A549 (cell line): Measurements from ENCODE around the gene PBX3. TPM values are rescaled to one million over a fixed set of nuclear protein-coding genes. Genes with fewer than 3 reads are reported as not detected.

Source experiments
- ATAC-seq, 2 experiments: fragments of 200-7000 bp in 1 of 2; fragments of >200 bp in 1 of 2; cut with Nextera tagmentation in 1 of 2; cut with Tn5 transposase in 1 of 2; 3 replicates each; pipeline versions ENCODE4 v1.8.0 to v1.9.1; 2018 to 2020; ENCODE audit warnings: mild to moderate bottlenecking in 1 of 2, moderate library complexity in 1 of 2
- CTCF ChIA-PET: fragments of 300-600 bp; sonication (Branson Sonifier 250); formaldehyde crosslinking; extraction: SDS; loops from one replicate; lab custom pipeline; 2021; ENCODE audit warnings: antibody characterized with exemption, inconsistent platforms; lab: Yijun Ruan, JAX
- POLR2A ChIA-PET: fragments of 350-600 bp; formaldehyde crosslinking; extraction: SDS; loops from one replicate; lab custom pipeline; 2021; ENCODE audit warnings: antibody characterized with exemption, inconsistent platforms; lab: Yijun Ruan, JAX
- DNase-seq, 2 experiments: peaks; one replicate each; pipeline versions ENCODE4 v3.0.0 to v3.0.0-alpha.2; 2011 to 2016; ENCODE audit warnings: low read depth in 1 of 2, low spot score in 1 of 2
- FAIRE-seq: peaks from 2 replicates; lab custom pipeline; 2011; peaks lifted over from hg19 to GRCh38; lab: Jason Lieb, UNC
- H3K27ac ChIP-seq, 2 experiments: fragments of >200 bp; sonication (Bioruptor Twin); formaldehyde crosslinking; 3 replicates each; pipeline ENCODE4 v1.5.1; 2016 to 2017
- H3K4me1 ChIP-seq: fragments of >200 bp; sonication (Bioruptor Twin); formaldehyde crosslinking; 3 replicates; pipeline ENCODE4 v1.6.1; 2016
- H3K4me2 ChIP-seq: fragments of >200 bp; sonication (Bioruptor Twin); formaldehyde crosslinking; 3 replicates; pipeline ENCODE4 v1.6.1; 2016
- H3K4me3 ChIP-seq: fragments of >200 bp; sonication (Bioruptor Twin); formaldehyde crosslinking; 3 replicates; pipeline ENCODE4 v1.5.1; 2016
- H3K9me3 ChIP-seq: fragments of >200 bp; sonication (Bioruptor Twin); formaldehyde crosslinking; 3 replicates; pipeline ENCODE4 v1.6.1; 2016
- BCL3 ChIP-seq: fragments of >200 bp; sonication (Bioruptor Twin); formaldehyde crosslinking; IDR thresholded peaks from 3 replicates; pipeline ENCODE4 v1.6.1; 2016
- CBX2 ChIP-seq: fragments of 200-600 bp; sonication (generic); IDR thresholded peaks from 2 replicates; pipeline ENCODE4 v1.6.1; 2016; ENCODE audit warnings: low read depth, mild to moderate bottlenecking, borderline replicate concordance
- CBX8 ChIP-seq: fragments of 200-600 bp; sonication (generic); IDR thresholded peaks from 2 replicates; pipeline ENCODE4 v1.6.1; 2016
- CEBPB ChIP-seq, 2 experiments: fragments of >200 bp in 1 of 2; sonication (Bioruptor Twin) in 1 of 2; formaldehyde crosslinking in 1 of 2; IDR thresholded peaks; 2 replicates each; pipeline ENCODE4 v1.6.1; 2012 to 2016
- E2F6 ChIP-seq: IDR thresholded peaks from 2 replicates; pipeline ENCODE4 v1.6.1; 2012; ENCODE audit warnings: low read depth, borderline replicate concordance
- EHF ChIP-seq: fragments of 250-450 bp; sonication (Bioruptor Pico); IDR thresholded peaks from 2 replicates; pipeline ENCODE4 v1.5.0; 2020; ENCODE audit warnings: mild to moderate bottlenecking
- EHMT2 ChIP-seq: fragments of 200-600 bp; sonication (generic); IDR thresholded peaks from 2 replicates; pipeline ENCODE4 v1.6.1; 2016; ENCODE audit warnings: antibody characterized with exemption, low read depth, mild to moderate bottlenecking, moderate library complexity
- ELK1 ChIP-seq: fragments of 150-350 bp; IDR thresholded peaks from 2 replicates; pipeline ENCODE4 v1.6.1; 2014; ENCODE audit warnings: low read depth, mild to moderate bottlenecking, low read length
- HES2 ChIP-seq: fragments of >200 bp; sonication (Bioruptor Twin); formaldehyde crosslinking; IDR thresholded peaks from 2 replicates; pipeline ENCODE4 v1.6.1; 2016
- HOXB13 ChIP-seq: fragments of 250-450 bp; sonication (Bioruptor Pico); IDR thresholded peaks from 2 replicates; pipeline ENCODE4 v1.5.0; 2020; ENCODE audit warnings: low read depth, mild to moderate bottlenecking, moderate library complexity
- HOXB5 ChIP-seq: fragments of 250-450 bp; sonication (Bioruptor Pico); IDR thresholded peaks from 2 replicates; pipeline ENCODE4 v1.5.0; 2020; ENCODE audit warnings: mild to moderate bottlenecking, moderate library complexity
- JUN ChIP-seq, 2 experiments: fragments of >200 bp; sonication (Bioruptor Twin); formaldehyde crosslinking; IDR thresholded peaks; 2 replicates in 1 of 2; 3 replicates in 1 of 2; pipeline ENCODE4 v1.6.1; 2016 to 2017
- JUNB ChIP-seq: fragments of >200 bp; sonication (Bioruptor Twin); formaldehyde crosslinking; IDR thresholded peaks from 2 replicates; pipeline ENCODE4 v1.6.1; 2016
- KDM1A ChIP-seq: fragments of 200-600 bp; sonication (generic); IDR thresholded peaks from 2 replicates; pipeline ENCODE4 v1.6.1; 2016; ENCODE audit warnings: low read depth, mild to moderate bottlenecking
- RARB ChIP-seq: fragments of 250-450 bp; sonication (Bioruptor Pico); IDR thresholded peaks from 2 replicates; pipeline ENCODE4 v1.8.0; 2021; ENCODE audit warnings: mild to moderate bottlenecking, moderate library complexity
- RCOR1 ChIP-seq: fragments of 150-350 bp; IDR thresholded peaks from 2 replicates; pipeline ENCODE4 v1.6.1; 2014; ENCODE audit warnings: antibody characterized with exemption, low read length, low read depth
- REST ChIP-seq: fragments of 200-600 bp; sonication (generic); IDR thresholded peaks from 2 replicates; pipeline ENCODE4 v1.6.1; 2016; ENCODE audit warnings: antibody characterized with exemption, mild to moderate bottlenecking, moderate library complexity
- RNF2 ChIP-seq: fragments of 200-600 bp; sonication (generic); IDR thresholded peaks from 2 replicates; pipeline ENCODE4 v1.6.1; 2016; ENCODE audit warnings: low read depth, mild to moderate bottlenecking, antibody characterized with exemption, moderate library complexity, borderline replicate concordance
- ZC3H11A ChIP-seq: fragments of 450-650 bp; IDR thresholded peaks from 2 replicates; pipeline ENCODE4 v1.6.1; 2014; ENCODE audit warnings: antibody characterized with exemption, mild to moderate bottlenecking
- ZFP36 ChIP-seq: fragments of 450-650 bp; IDR thresholded peaks from 2 replicates; pipeline ENCODE4 v1.6.1; 2014; ENCODE audit warnings: borderline replicate concordance; ENCODE audit not compliant: partially characterized antibody
- ZNF302 ChIP-seq: fragments of 250-450 bp; sonication (Bioruptor Pico); IDR thresholded peaks from 2 replicates; pipeline ENCODE4 v1.9.0; 2021; ENCODE audit warnings: inconsistent platforms, mild to moderate bottlenecking, moderate library complexity
- WGBS: methylation state at CpG from one replicate; pipeline ENCODE4 v1.1.6; 2017; ENCODE audit errors: missing lambda C conversion rate; 5-methylcytosine and 5-hydroxymethylcytosine counted together
- polyA plus RNA-seq, 4 experiments: library from polyadenylated mRNA; depleted of rRNA in 3 of 4; stranded (reverse); fragments of >200 nt; fragmentation: RNase III in 1 of 4; extraction: RNeasy Plus Mini Kit Qiagen cat#74134 plus additional on column Dnase treatment in 1 of 4; gene quantifications; 2 replicates in 3 of 4; 3 replicates in 1 of 4; pipeline ENCODE4 v1.2.3, GENCODE V29; 2011 to 2017

PBX3 gene
- polyA plus RNA-seq, 2 of the 4 experiments (the other 2 are of a cell fraction), result 10.7 to 23.5 TPM

- no peaks in the 10 kb centered on the region for H3K9me3 ChIP-seq
- no peak overlapping the region for H3K27ac ChIP-seq
- no peak overlapping the region for H3K4me3 ChIP-seq
- H3K4me2 ChIP-seq, result no peak overlapping the region
- ATAC-seq, result no peak
- FAIRE-seq, result no peak
- DNase-seq, result no peak
- POLR2A ChIA-PET, result no interaction called here
- peaks cover 13% of the 10 kb centered on the region; the same call in 2 of the 3 replicates for H3K4me1 ChIP-seq
- TF ChIP-seq E2F6 (no peak), JUN (IDR thresholded peaks at IDR 0.05) (no peak), KDM1A (no peak), EHMT2 (no peak), HES2 (no peak), RARB (CRISPR knock-in tag) (no peak), ZNF302 (CRISPR knock-in tag) (no peak)
- TF ChIP-seq, all 56 proteins: peak for 0
- CTCF ChIA-PET, result interaction anchor here (1.1 kb wide), 1 partner anchor 10 kb away, joined by 3 read pairs; no protein-coding TSS in a partner anchor
- WGBS, result 77% methylated on average over 2 of the region's 2 CpGs
Measured at GRCh38 chr9:125794708-125795107, 47.5 kb downstream of the PBX3 start.

- Histone ChIP-seq H3K4me1 (peaks cover 13% of the 10 kb centered on the region; the same call in 2 of the 3 replicates), H3K9me3 (no peaks in the 10 kb centered on the region), H3K4me3 (no peak overlapping the region), H3K27ac (no peak overlapping the region), H3K4me2 (no peak overlapping the region)
- ATAC-seq (no peak), DNase-seq (no peak), FAIRE-seq (no peak)
- WGBS, result 96% methylated on average over 4 of the region's 4 CpGs
- POLR2A ChIA-PET, result no interaction called here
- no peak for TF ChIP-seq ZC3H11A
- no peak for TF ChIP-seq CEBPB (IDR thresholded peaks at IDR 0.05)
- TF ChIP-seq EHF (CRISPR knock-in tag), result no peak
- TF ChIP-seq ZFP36, result no peak
- TF ChIP-seq RCOR1, result no peak
- TF ChIP-seq BCL3, result no peak
- TF ChIP-seq CBX8, result no peak
- TF ChIP-seq ELK1, result no peak
- TF ChIP-seq HOXB13 (CRISPR knock-in tag), result no peak
- TF ChIP-seq RNF2, result no peak
- TF ChIP-seq REST, result no peak
- no peak for TF ChIP-seq ZNF302 (CRISPR knock-in tag)
- TF ChIP-seq CBX2, result no peak
- no peak for TF ChIP-seq HOXB5 (CRISPR knock-in tag)
- no peak for TF ChIP-seq JUNB
- CTCF ChIA-PET, result no interaction called here
Measured at GRCh38 chr9:125795970-125796596, 48.9 kb downstream of the PBX3 start.
